IMR-90 (cell line): ENCODE data around the gene PLEKHH1. TPM values are rescaled to one million over a fixed set of nuclear protein-coding genes. Genes with fewer than 3 reads are reported as not detected.

Experiments used
- ATAC-seq: fragments of 200-7000 bp; cut with Tn5 transposase; 2 replicates; pipeline ENCODE4 v1.9.1; 2020; ENCODE audit warnings: low read depth, mild to moderate bottlenecking, moderate library complexity
- BruUV-seq: library from RNA; stranded (reverse); fragments of 400-500 nt; replicated peaks from 2 replicates; lab custom pipeline; 2021; lab: Mats Ljungman, UMichigan
- CTCF ChIA-PET: fragments of 300-600 bp; formaldehyde crosslinking; extraction: SDS; loops from one replicate; lab custom pipeline; 2021; ENCODE audit warnings: antibody characterized with exemption; lab: Yijun Ruan, JAX
- POLR2A ChIA-PET: fragments of 300-600 bp; sonication (Branson Sonifier 250); formaldehyde crosslinking; loops from one replicate; lab custom pipeline; 2022; ENCODE audit warnings: antibody characterized with exemption; ENCODE audit not compliant: unreplicated experiment; lab: Charles Lee
- DNase-seq: peaks from one replicate; pipeline ENCODE4 v3.0.0; 2013
- H2AFZ ChIP-seq: replicated peaks from 2 replicates; pipeline ENCODE3; 2013; ENCODE audit warnings: low read length, mild to moderate bottlenecking; ENCODE audit not compliant: poor library complexity
- H2AK5ac ChIP-seq: 2 replicates; pipeline ENCODE4 v1.6.1; 2013; ENCODE audit warnings: low read depth, low read length, inconsistent platforms
- H2AK9ac ChIP-seq: replicated peaks from 2 replicates; pipeline ENCODE3; 2013; ENCODE audit warnings: mild to moderate bottlenecking, low read depth, low read length, moderate library complexity; ENCODE audit not compliant: poor library complexity
- H2BK120ac ChIP-seq: 2 replicates; pipeline ENCODE4 v1.6.1; 2013; ENCODE audit warnings: low read depth, low read length, inconsistent platforms
- H2BK15ac ChIP-seq: 3 replicates; pipeline ENCODE4 v1.6.1; 2013; ENCODE audit warnings: low read depth, low read length, inconsistent platforms
- H2BK20ac ChIP-seq: 2 replicates; pipeline ENCODE4 v1.6.1; 2013; ENCODE audit warnings: low read depth, mild to moderate bottlenecking, inconsistent platforms, low read length, moderate library complexity
- H2BK5ac ChIP-seq: 2 replicates; pipeline ENCODE4 v1.6.1; 2013; ENCODE audit warnings: mild to moderate bottlenecking, low read depth, low read length, inconsistent platforms; ENCODE audit not compliant: poor library complexity, severe bottlenecking
- H3K14ac ChIP-seq: replicated peaks from 2 replicates; pipeline ENCODE4 v1.6.1; 2013; ENCODE audit warnings: low read depth, low read length, inconsistent platforms
- H3K18ac ChIP-seq: 2 replicates; pipeline ENCODE4 v1.6.1; 2013; ENCODE audit warnings: low read depth, low read length, control low read depth
- H3K23ac ChIP-seq: 2 replicates; pipeline ENCODE4 v1.6.1; 2013; ENCODE audit warnings: low read depth, low read length, inconsistent platforms
- H3K27ac ChIP-seq: 2 replicates; pipeline ENCODE4 v1.5.1; 2013; ENCODE audit warnings: mild to moderate bottlenecking, control low read depth, low read length; ENCODE audit not compliant: insufficient read depth
- H3K27me3 ChIP-seq: 2 replicates; pipeline ENCODE4 v1.6.1; 2013; ENCODE audit warnings: low read length; ENCODE audit not compliant: control insufficient read depth, insufficient read depth
- H3K36me3 ChIP-seq: 2 replicates; pipeline ENCODE4 v1.6.1; 2013; ENCODE audit warnings: low read length, mixed read lengths; ENCODE audit not compliant: control insufficient read depth, insufficient read depth
- H3K4ac ChIP-seq: 2 replicates; pipeline ENCODE4 v1.6.1; 2013; ENCODE audit warnings: low read depth, low read length, inconsistent platforms
- H3K4me1 ChIP-seq: 2 replicates; pipeline ENCODE4 v1.6.1; 2013; ENCODE audit warnings: low read length, mixed read lengths; ENCODE audit not compliant: control insufficient read depth, insufficient read depth
- H3K4me2 ChIP-seq: 2 replicates; pipeline ENCODE4 v1.6.1; 2013; ENCODE audit warnings: low read depth, mild to moderate bottlenecking, control low read depth, low read length, moderate library complexity
- H3K4me3 ChIP-seq: 2 replicates; pipeline ENCODE4 v1.5.1; 2013; ENCODE audit warnings: low read depth, mild to moderate bottlenecking, control low read depth, low read length, moderate library complexity; ENCODE audit not compliant: insufficient read depth
- H3K56ac ChIP-seq: 2 replicates; pipeline ENCODE4 v1.6.1; 2013; ENCODE audit warnings: low read length, inconsistent platforms; ENCODE audit not compliant: insufficient read depth; ENCODE audit errors: extremely low read depth
- H3K79me1 ChIP-seq, 2 experiments: 2 replicates each; pipeline ENCODE4 v1.6.1; 2013; ENCODE audit warnings: low read length in 2 of 2, inconsistent platforms in 1 of 2, low read depth in 1 of 2
- H3K9ac ChIP-seq: 2 replicates; pipeline ENCODE4 v1.6.1; 2013; ENCODE audit warnings: low read depth, low read length, control low read depth
- H3K9me1 ChIP-seq: 2 replicates; pipeline ENCODE4 v1.6.1; 2013; ENCODE audit warnings: low read length, inconsistent platforms; ENCODE audit not compliant: insufficient read depth
- H3K9me3 ChIP-seq: 2 replicates; pipeline ENCODE4 v1.6.1; 2013; ENCODE audit warnings: low read length; ENCODE audit not compliant: control insufficient read depth, insufficient read depth
- H4K20me1 ChIP-seq: 2 replicates; pipeline ENCODE4 v1.6.1; 2013; ENCODE audit warnings: low read length, inconsistent platforms; ENCODE audit not compliant: insufficient read depth
- H4K5ac ChIP-seq: 2 replicates; pipeline ENCODE4 v1.6.1; 2013; ENCODE audit warnings: mild to moderate bottlenecking, low read depth, low read length, control low read depth
- H4K8ac ChIP-seq, 2 experiments: 2 replicates each; pipeline ENCODE4 v1.6.1; 2013; ENCODE audit warnings: low read depth in 2 of 2, low read length in 2 of 2, control low read depth in 1 of 2, inconsistent platforms in 1 of 2
- H4K91ac ChIP-seq: 2 replicates; pipeline ENCODE4 v1.6.1; 2013; ENCODE audit warnings: low read depth, low read length, inconsistent platforms; ENCODE audit not compliant: insufficient read depth
- BHLHE40 ChIP-seq: fragments of 150-350 bp; IDR thresholded peaks from 2 replicates; pipeline ENCODE4 v1.6.1; 2016; ENCODE audit warnings: mild to moderate bottlenecking, low read depth, low read length
- CEBPB ChIP-seq: IDR thresholded peaks from 2 replicates; pipeline ENCODE4 v1.6.1; 2012; ENCODE audit warnings: low read depth, low read length, improper control_type of control experiment
- CHD1 ChIP-seq: IDR thresholded peaks from 2 replicates; pipeline ENCODE4 v1.6.1; 2012; ENCODE audit warnings: low read depth, low read length, improper control_type of control experiment
- CTCF ChIP-seq: conservative IDR thresholded peaks from 2 replicates; pipeline ENCODE4 v1.5.1; 2012; ENCODE audit warnings: mild to moderate bottlenecking, low read depth, low read length, improper control_type of control experiment
- ELK1 ChIP-seq: fragments of 150-350 bp; IDR thresholded peaks from 2 replicates; pipeline ENCODE4 v1.6.1; 2016; ENCODE audit warnings: low read depth, mild to moderate bottlenecking, low read length, moderate library complexity, borderline replicate concordance
- FOS ChIP-seq: fragments of 150-350 bp; IDR thresholded peaks from 2 replicates; pipeline ENCODE4 v1.6.1; 2016; ENCODE audit warnings: low read depth, low read length
- MAFK ChIP-seq: IDR thresholded peaks from 2 replicates; pipeline ENCODE4 v1.6.1; 2012; ENCODE audit warnings: low read depth, low read length, improper control_type of control experiment
- MAZ ChIP-seq: IDR thresholded peaks from 2 replicates; pipeline ENCODE4 v1.6.1; 2012; ENCODE audit warnings: low read depth, mild to moderate bottlenecking, low read length, improper control_type of control experiment, moderate library complexity, borderline replicate concordance
- MXI1 ChIP-seq: IDR thresholded peaks from 2 replicates; pipeline ENCODE4 v1.6.1; 2012; ENCODE audit warnings: low read depth, mild to moderate bottlenecking, low read length, moderate library complexity, borderline replicate concordance
- NFE2L2 ChIP-seq: fragments of 150-350 bp; IDR thresholded peaks from 2 replicates; pipeline ENCODE4 v1.6.1; 2016; ENCODE audit warnings: low read depth, mild to moderate bottlenecking, low read length
- POLR2A ChIP-seq: IDR thresholded peaks from 2 replicates; pipeline ENCODE4 v1.6.1; 2012; ENCODE audit warnings: mild to moderate bottlenecking, low read depth, low read length
- RAD21 ChIP-seq: IDR thresholded peaks from 2 replicates; pipeline ENCODE4 v1.6.1; 2012; ENCODE audit warnings: low read length, improper control_type of control experiment
- RCOR1 ChIP-seq: IDR thresholded peaks from 2 replicates; pipeline ENCODE4 v1.6.1; 2012; ENCODE audit warnings: mild to moderate bottlenecking, low read length, improper control_type of control experiment; ENCODE audit not compliant: insufficient replicate concordance
- RFX5 ChIP-seq: IDR thresholded peaks from 2 replicates; pipeline ENCODE4 v1.8.0; 2012; ENCODE audit warnings: low read depth, mild to moderate bottlenecking, low read length, moderate library complexity
- WGBS, 2 experiments: methylation state at CpG; one replicate each; pipeline versions ENCODE4 v1.1.5 to v1.1.7; 2013; ENCODE audit warnings: missing lambda C conversion rate in 2 of 2; ENCODE audit not compliant: insufficient read length in 1 of 2; ENCODE audit errors: extremely low coverage in 2 of 2; 5-methylcytosine and 5-hydroxymethylcytosine counted together
- dilution Hi-C: fragments of 300-500 bp; cut with HindIII; formaldehyde crosslinking; loops from one replicate; pipeline ENCODE4 v1.14.3; 2018; ENCODE audit warnings: low sequenced_read_pairs; ENCODE audit not compliant: unreplicated experiment
- in situ Hi-C: fragments of 300-500 bp; cut with MboI; formaldehyde crosslinking; loops from 3 replicates; pipeline ENCODE4 v1.14.3; 2019; ENCODE audit warnings: low sequenced_read_pairs, inconsistent platforms, mixed read lengths
- intact Hi-C: fragments of 100-400 bp; cut with micrococcal nuclease; formaldehyde crosslinking; loops from 2 replicates; pipeline ENCODE4 v1.10.0; 2022
- polyA plus RNA-seq, 3 experiments: library from polyadenylated mRNA; depleted of rRNA; stranded (reverse); fragments of >200 nt; gene quantifications; 2 replicates each; pipeline ENCODE4 v1.2.3, GENCODE V29; 2012; ENCODE audit warnings: low replicate concordance in 1 of 3
- total RNA-seq: library from RNA; depleted of rRNA; stranded (reverse); fragments of >200 nt; gene quantifications from 2 replicates; pipeline ENCODE4 v1.2.3, GENCODE V29; 2012
- TF ChIP-seq, protein P1 (sequence below): fragments of 150-350 bp; IDR thresholded peaks from 2 replicates; pipeline ENCODE4 v1.6.1; 2017; ENCODE audit warnings: mild to moderate bottlenecking, antibody characterized with exemption, low read length, low read depth

PLEKHH1 gene
- total and polyA plus RNA-seq, 2 of the 4 experiments (the other 2 are of a cell fraction) = under 0.01 to 0.34 TPM

DNA sequence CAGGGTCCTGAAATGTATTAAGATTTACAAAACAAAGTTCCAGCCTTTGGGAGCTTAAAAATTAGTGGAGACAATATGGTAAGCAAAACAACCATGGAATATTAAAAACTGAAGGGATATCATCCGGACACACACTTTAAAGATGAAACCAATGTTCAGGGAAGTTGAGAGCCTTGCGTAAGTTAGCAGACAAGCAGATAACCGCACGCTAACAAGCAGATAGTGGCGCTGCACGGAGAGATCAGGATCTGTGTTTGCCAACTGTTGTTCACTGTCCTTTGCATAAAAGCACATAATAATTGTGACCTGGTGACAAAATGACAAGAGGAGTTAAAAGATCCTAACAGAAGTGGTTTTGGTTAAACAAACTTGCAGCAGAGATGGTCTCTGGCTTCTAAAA is 30.2 kb upstream of the PLEKHH1 start:
- Histone ChIP-seq H3K4ac (no peak overlapping the region), H2BK20ac (no peak overlapping the region), H3K23ac (no peak overlapping the region), H4K5ac (no peak overlapping the region), H3K9me3 (no peaks in the 10 kb centered on the region), H3K4me3 (no peak overlapping the region), H3K79me1 (no peaks in the 10 kb centered on the region), H3K27ac (no peak overlapping the region), H3K27me3 (peaks cover 12% of the 10 kb centered on the region), H3K4me1 (no peaks in the 10 kb centered on the region), H2BK5ac (no peak overlapping the region), H3K56ac (no peak overlapping the region), H3K36me3 (no peaks in the 10 kb centered on the region), H2AFZ (no peak overlapping the region), H3K9me1 (no peaks in the 10 kb centered on the region), H2BK15ac (no peak overlapping the region), H2AK9ac (no peak overlapping the region), H3K18ac (no peak overlapping the region), H4K91ac (no peak overlapping the region), H3K9ac (no peak overlapping the region), H3K14ac (no peak overlapping the region), H2BK120ac (no peak overlapping the region), H4K20me1 (no peaks in the 10 kb centered on the region), H3K4me2 (no peak overlapping the region), H4K8ac (no peak overlapping the region), H2AK5ac (no peak overlapping the region)
- in situ Hi-C loops (no loop called here), dilution Hi-C loops (no loop called here), intact Hi-C loops (no loop called here)
- no peak for DNase-seq
- TF ChIP-seq FOS = no peak
- no peak for TF ChIP-seq MXI1
- TF ChIP-seq BHLHE40 = no peak
- no peak for TF ChIP-seq ELK1
- TF ChIP-seq CHD1 = no peak
- TF ChIP-seq, protein P1, sequence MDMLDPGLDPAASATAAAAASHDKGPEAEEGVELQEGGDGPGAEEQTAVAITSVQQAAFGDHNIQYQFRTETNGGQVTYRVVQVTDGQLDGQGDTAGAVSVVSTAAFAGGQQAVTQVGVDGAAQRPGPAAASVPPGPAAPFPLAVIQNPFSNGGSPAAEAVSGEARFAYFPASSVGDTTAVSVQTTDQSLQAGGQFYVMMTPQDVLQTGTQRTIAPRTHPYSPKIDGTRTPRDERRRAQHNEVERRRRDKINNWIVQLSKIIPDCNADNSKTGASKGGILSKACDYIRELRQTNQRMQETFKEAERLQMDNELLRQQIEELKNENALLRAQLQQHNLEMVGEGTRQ = no peak
- TF ChIP-seq NFE2L2 = no peak
- TF ChIP-seq RAD21 = no peak
- TF ChIP-seq RCOR1 = no peak
- no peak for TF ChIP-seq RFX5
- no peak for TF ChIP-seq MAZ
- TF ChIP-seq MAFK = no peak
- no peak for TF ChIP-seq CTCF
- no peak for TF ChIP-seq POLR2A
- TF ChIP-seq CEBPB = no peak
- no TSS peak for BruUV-seq
- ChIA-PET POLR2A (no interaction called here), CTCF (no interaction called here)
- WGBS, 2 experiments = 65% methylated on average over 6 of the region's 6 CpGs; no CpG with 5 or more reads in 1 of the 2 experiments
- no peak for ATAC-seq
